NCI-H2081 (cell line): Measurements from ENCODE around the gene IFNLR1.

Experiments used
- DNase-seq, 2 experiments: peaks; one replicate each; lab custom pipeline; 2025; lab: John Stamatoyannopoulos, UW

IFNLR1 gene

GRCh38 chr1:24205345-24206082 is 18.4 kb upstream of the IFNLR1 start:
- no peak for DNase-seq

- DNase-seq: no peak
Observed at GRCh38 chr1:24204116-24204515, 17.0 kb upstream of the IFNLR1 start.

- DNase-seq: no peak
Observed at GRCh38 chr1:24203404-24203803, 16.3 kb upstream of the IFNLR1 start.

GRCh38 chr1:24202987-24203386 is 15.9 kb upstream of the IFNLR1 start:
- no peak for DNase-seq

GRCh38 chr1:24202556-24202955 is 15.5 kb upstream of the IFNLR1 start:
- DNase-seq: no peak

- peak; percentile 81 to 84 for DNase-seq
Observed at GRCh38 chr1:24201941-24202440, 14.9 kb upstream of the IFNLR1 start.

- peak; percentile 60 to 72 for DNase-seq
Observed at GRCh38 chr1:24199291-24199900, 12.3 kb upstream of the IFNLR1 start.

GRCh38 chr1:24198766-24199165 is 11.7 kb upstream of the IFNLR1 start:
- no peak for DNase-seq

GRCh38 chr1:24195874-24196273 is 8.8 kb upstream of the IFNLR1 start:
- DNase-seq: no peak

GRCh38 chr1:24195136-24195535 is 8.0 kb upstream of the IFNLR1 start:
- no peak for DNase-seq

GRCh38 chr1:24193046-24193445 is 6.0 kb upstream of the IFNLR1 start:
- DNase-seq: no peak

GRCh38 chr1:24191860-24192259 is 4.8 kb upstream of the IFNLR1 start:
- DNase-seq: no peak

GRCh38 chr1:24190983-24191461 is 3.9 kb upstream of the IFNLR1 start:
- DNase-seq: no peak

- no peak for DNase-seq
Observed at GRCh38 chr1:24189528-24189927, 2.4 kb upstream of the IFNLR1 start.

GRCh38 chr1:24186711-24186992 is 437 bp downstream of the IFNLR1 start:
- no peak for DNase-seq

- no peak for DNase-seq
Observed at GRCh38 chr1:24186031-24186710, 918 bp downstream of the IFNLR1 start.

- DNase-seq: no peak
Observed at GRCh38 chr1:24185076-24185475, 2.0 kb downstream of the IFNLR1 start.

GRCh38 chr1:24182061-24182460 is 5.0 kb downstream of the IFNLR1 start:
- no peak for DNase-seq

- no peak for DNase-seq
Observed at GRCh38 chr1:24181619-24182018, 5.5 kb downstream of the IFNLR1 start.

GRCh38 chr1:24180676-24181075 is 6.4 kb downstream of the IFNLR1 start:
- DNase-seq: no peak

- DNase-seq: no peak
Observed at GRCh38 chr1:24179251-24179840, 7.7 kb downstream of the IFNLR1 start.

GRCh38 chr1:24178407-24178806 is 8.7 kb downstream of the IFNLR1 start:
- no peak for DNase-seq

- no peak for DNase-seq
Observed at GRCh38 chr1:24177161-24177560, 9.9 kb downstream of the IFNLR1 start.
